HepG2 (cell line): ENCODE data around the gene GASK1A. TPM values are rescaled to one million over a fixed set of nuclear protein-coding genes. Genes with fewer than 3 reads are reported as not detected.

Experiments
- ATAC-seq: fragments of 200-7000 bp; cut with Tn5 transposase; 3 replicates; pipeline ENCODE4 v1.9.1; 2020; ENCODE audit warnings: mild to moderate bottlenecking, moderate library complexity
- BruUV-seq: library from RNA; stranded (reverse); fragments of 400-500 nt; replicated peaks from 2 replicates; lab custom pipeline; 2021; lab: Mats Ljungman, UMichigan
- CTCF ChIA-PET: fragments of 300-600 bp; formaldehyde crosslinking; extraction: SDS; loops from one replicate; lab custom pipeline; 2021; ENCODE audit warnings: low total read pairs, inconsistent platforms, low intra/inter-chr PET ratio; lab: Yijun Ruan, JAX
- POLR2A ChIA-PET: fragments of 350-600 bp; sonication (Branson Sonifier 250); formaldehyde crosslinking; loops from one replicate; lab custom pipeline; 2020; ENCODE audit warnings: antibody characterized with exemption, inconsistent platforms; lab: Yijun Ruan, JAX
- DNase-seq: peaks from one replicate; pipeline ENCODE4 v3.0.0-alpha.2; 2015; ENCODE audit warnings: low spot score
- FAIRE-seq: peaks from 3 replicates; lab custom pipeline; 2011; peaks lifted over from hg19 to GRCh38; lab: Jason Lieb, UNC
- H2AFZ ChIP-seq: one replicate; pipeline ENCODE4 v1.6.1; 2011; ENCODE audit warnings: low read length, inconsistent platforms
- H3K27ac ChIP-seq: fragments of 300-600 bp; 3 replicates; pipeline ENCODE4 v1.8.0; 2011; ENCODE audit warnings: mixed run types, mild to moderate bottlenecking, mixed read lengths, low read length, inconsistent platforms; ENCODE audit not compliant: insufficient read depth; ENCODE audit errors: extremely low read length
- H3K27me3 ChIP-seq, 2 experiments: fragments of 200-600 bp in 1 of 2; 2 replicates in 1 of 2; 3 replicates in 1 of 2; pipeline versions ENCODE4 v1.6.0 to v1.8.0; 2011; ENCODE audit warnings: low read length in 2 of 2, mild to moderate bottlenecking in 2 of 2, moderate library complexity in 2 of 2, inconsistent platforms in 1 of 2; ENCODE audit not compliant: insufficient read depth in 2 of 2, control insufficient read depth in 1 of 2
- H3K36me3 ChIP-seq, 2 experiments: fragments of 200-600 bp in 1 of 2; replicated peaks in 1 of 2; 2 replicates in 1 of 2; 3 replicates in 1 of 2; pipeline versions ENCODE4 v1.5.1 to v1.8.0; 2011; ENCODE audit warnings: low read length in 2 of 2, inconsistent platforms in 1 of 2; ENCODE audit not compliant: insufficient read depth in 2 of 2, control insufficient read depth in 1 of 2
- H3K4me1 ChIP-seq: 2 replicates; pipeline ENCODE4 v1.5.1; 2012; ENCODE audit warnings: low read length, inconsistent platforms; ENCODE audit not compliant: insufficient read depth
- H3K4me2 ChIP-seq: 2 replicates; pipeline ENCODE4 v1.6.0; 2011; ENCODE audit warnings: low read depth, low read length, inconsistent platforms
- H3K4me3 ChIP-seq, 3 experiments: fragments of 200-600 bp in 1 of 3; sonication (generic), shearing (Covaris generic) in 1 of 3; replicated peaks in 1 of 3; 2 replicates each; pipeline ENCODE4 v1.5.1; 2011 to 2016; ENCODE audit warnings: low read length in 3 of 3, inconsistent platforms in 2 of 3, low read depth in 2 of 3, mild to moderate bottlenecking in 2 of 3, control low read depth in 1 of 3, mixed read lengths in 1 of 3; ENCODE audit not compliant: insufficient read depth in 1 of 3
- H3K79me2 ChIP-seq: one replicate; pipeline ENCODE4 v1.6.1; 2011; ENCODE audit warnings: low read length, inconsistent platforms; ENCODE audit not compliant: insufficient read depth
- H3K9ac ChIP-seq: 2 replicates; pipeline ENCODE4 v1.6.0; 2011; ENCODE audit warnings: mild to moderate bottlenecking, low read depth, low read length, inconsistent platforms; ENCODE audit not compliant: insufficient read depth
- H3K9me3 ChIP-seq: 2 replicates; pipeline ENCODE4 v1.5.1; 2012; ENCODE audit warnings: mild to moderate bottlenecking, low read length
- H4K20me1 ChIP-seq: 2 replicates; pipeline ENCODE4 v1.6.0; 2011; ENCODE audit warnings: inconsistent platforms, mild to moderate bottlenecking, low read length, moderate library complexity; ENCODE audit not compliant: insufficient read depth
- UBTF ChIP-seq: sonication (generic); formaldehyde crosslinking; IDR thresholded peaks from 2 replicates; pipeline ENCODE4 v1.4.0; 2020; ENCODE audit warnings: mild to moderate bottlenecking, missing genetic modification reagents
- ZNF281 ChIP-seq: sonication (generic); formaldehyde crosslinking; IDR thresholded peaks from 2 replicates; pipeline ENCODE4 v1.4.0; 2020; ENCODE audit warnings: missing genetic modification reagents, borderline replicate concordance
- WGBS: methylation state at CpG from one replicate; pipeline ENCODE4 v1.1.6; 2017; ENCODE audit warnings: low lambda C conversion rate; 5-methylcytosine and 5-hydroxymethylcytosine counted together
- in situ Hi-C: cut with HindIII; loops from 2 replicates; pipeline ENCODE4 v1.10.0; 2017; ENCODE audit warnings: low pct_unique_long_range_greater_than_20kb; ENCODE audit not compliant: extremely low pct_ligation_motif_present
- intact Hi-C: fragments of 100-400 bp; cut with micrococcal nuclease; formaldehyde crosslinking; loops from one replicate; pipeline ENCODE4 v1.10.0; 2022; ENCODE audit not compliant: unreplicated experiment
- polyA plus RNA-seq, 8 experiments: library from polyadenylated mRNA; depleted of rRNA in 3 of 8; stranded (reverse) in 7 of 8; unstranded in 1 of 8; fragments of >200 nt; fragmentation: Illumina TruSeq in 4 of 8; extraction: Trizol in 4 of 8; gene quantifications; 2 replicates each; pipeline versions ENCODE4 v1.2.1 to v1.2.3, GENCODE V29; 2011 to 2016; ENCODE audit warnings: low read depth in 4 of 8, missing spikeins in 1 of 8, mixed read lengths in 1 of 8; ENCODE audit not compliant: insufficient read depth in 1 of 8
- total RNA-seq, 5 experiments: library from RNA; depleted of rRNA; stranded (reverse); fragments of >200 nt; fragmentation: Illumina TruSeq; extraction: Trizol; gene quantifications; 2 replicates each; pipeline ENCODE4 v1.2.3, GENCODE V29; 2016; ENCODE audit warnings: low read depth in 1 of 5

Gene GASK1A
- total and polyA plus RNA-seq, 2 of the 13 experiments (the other 11 are each of a cell fraction or from before 2014, with no cell fraction given), result not detected

DNA sequence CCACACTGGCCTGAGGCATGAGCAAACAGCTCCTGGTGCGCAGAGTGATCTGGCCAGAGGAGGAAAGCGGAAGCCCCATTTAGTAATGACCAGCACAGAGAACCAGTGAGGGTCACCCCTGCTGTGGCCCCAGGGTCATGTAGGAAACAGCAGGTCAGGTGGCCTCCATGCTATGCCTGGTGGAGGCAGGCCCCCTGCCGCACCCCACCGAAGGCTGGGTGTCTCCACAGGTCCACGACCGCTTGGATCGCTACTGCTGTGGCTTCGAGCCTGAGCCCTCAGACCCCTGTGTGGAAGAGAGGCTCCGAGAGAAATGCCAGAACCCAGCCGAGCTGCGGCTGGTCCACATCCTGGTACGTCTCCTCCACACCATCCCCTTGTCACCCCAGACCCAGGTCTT is 74.2 kb downstream of the GASK1A start:
- H3K4me2 ChIP-seq, result no peak overlapping the region
- ChIA-PET POLR2A (no interaction called here), CTCF (no interaction called here)
- peaks cover 0 to 18% of the 10 kb centered on the region in 2 experiments; a peak in 3 of 5 replicates for H3K27me3 ChIP-seq
- intact Hi-C loops (no loop called here), in situ Hi-C loops (no loop called here)
- FAIRE-seq, result no peak
- H3K79me2 ChIP-seq, result no peaks in the 10 kb centered on the region
- H4K20me1 ChIP-seq, result no peaks in the 10 kb centered on the region
- H3K9me3 ChIP-seq, result 0 out of 2 replicates have a peak, but pooled peaks cover 5% of the 10 kb centered on the region
- H2AFZ ChIP-seq, result no peak overlapping the region
- H3K9ac ChIP-seq, result no peak overlapping the region
- 60% methylated on average over 2 of the region's 12 CpGs for WGBS
- no peak overlapping the region for H3K4me3 ChIP-seq
- no peak for DNase-seq
- H3K27ac ChIP-seq, result no peak overlapping the region
- no TSS peak for BruUV-seq
- H3K36me3 ChIP-seq, result no peaks in the 10 kb centered on the region
- ATAC-seq, result no peak
- TF ChIP-seq ZNF281 (CRISPR knock-in tag) (no peak), UBTF (no peak)
- no peaks in the 10 kb centered on the region for H3K4me1 ChIP-seq
